Suppressor macrophage treated with lipopolysaccharide for 1 hour (primary cell): ENCODE results near the gene RRP15.

Experiments
- DNase-seq, 3 donors: peaks; one replicate each; pipeline ENCODE4 v3.0.0-alpha.2; 2020 to 2022

RRP15 gene

DNA sequence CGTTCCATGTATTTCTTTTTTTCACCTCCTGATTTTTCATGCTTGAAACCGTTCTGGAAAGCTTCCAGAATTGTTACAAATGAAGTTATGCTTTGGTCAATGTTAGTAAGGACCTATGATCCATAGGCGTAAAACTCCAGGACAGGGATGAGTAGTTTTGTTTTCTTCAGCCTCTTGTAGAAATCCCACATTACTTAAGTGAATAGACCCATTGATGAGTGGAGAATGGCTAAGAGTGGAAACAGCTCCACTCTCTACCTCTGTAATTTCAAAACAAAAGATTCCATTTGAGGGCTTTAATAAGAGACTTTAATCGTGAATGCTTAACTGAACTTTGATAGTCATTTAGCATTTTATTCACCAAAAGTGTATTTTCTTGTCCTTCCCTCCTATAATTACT is 57.0 kb downstream of the RRP15 start:
- no peak for DNase-seq

GRCh38 chr1:218344814-218345672 is 60.0 kb downstream of the RRP15 start, which contains the start of gene TGFB2:
TGFB2 (plus strand) TSS chr1:218345336; CDS start chr1:218346702, 1,366 bp downstream.
- peak; percentile 55 to 70 (median 61) for DNase-seq

- DNase-seq: peak; percentile 28 to 62 (median 50)
Observed at GRCh38 chr1:218345673-218346390, 60.7 kb downstream of the RRP15 start.

GRCh38 chr1:218346391-218347204 is 61.5 kb downstream of the RRP15 start:
- DNase-seq: peak in 2 of 3 donors; percentile 30 to 33

- no peak for DNase-seq
Observed at GRCh38 chr1:218347336-218347722, 62.2 kb downstream of the RRP15 start.

DNA sequence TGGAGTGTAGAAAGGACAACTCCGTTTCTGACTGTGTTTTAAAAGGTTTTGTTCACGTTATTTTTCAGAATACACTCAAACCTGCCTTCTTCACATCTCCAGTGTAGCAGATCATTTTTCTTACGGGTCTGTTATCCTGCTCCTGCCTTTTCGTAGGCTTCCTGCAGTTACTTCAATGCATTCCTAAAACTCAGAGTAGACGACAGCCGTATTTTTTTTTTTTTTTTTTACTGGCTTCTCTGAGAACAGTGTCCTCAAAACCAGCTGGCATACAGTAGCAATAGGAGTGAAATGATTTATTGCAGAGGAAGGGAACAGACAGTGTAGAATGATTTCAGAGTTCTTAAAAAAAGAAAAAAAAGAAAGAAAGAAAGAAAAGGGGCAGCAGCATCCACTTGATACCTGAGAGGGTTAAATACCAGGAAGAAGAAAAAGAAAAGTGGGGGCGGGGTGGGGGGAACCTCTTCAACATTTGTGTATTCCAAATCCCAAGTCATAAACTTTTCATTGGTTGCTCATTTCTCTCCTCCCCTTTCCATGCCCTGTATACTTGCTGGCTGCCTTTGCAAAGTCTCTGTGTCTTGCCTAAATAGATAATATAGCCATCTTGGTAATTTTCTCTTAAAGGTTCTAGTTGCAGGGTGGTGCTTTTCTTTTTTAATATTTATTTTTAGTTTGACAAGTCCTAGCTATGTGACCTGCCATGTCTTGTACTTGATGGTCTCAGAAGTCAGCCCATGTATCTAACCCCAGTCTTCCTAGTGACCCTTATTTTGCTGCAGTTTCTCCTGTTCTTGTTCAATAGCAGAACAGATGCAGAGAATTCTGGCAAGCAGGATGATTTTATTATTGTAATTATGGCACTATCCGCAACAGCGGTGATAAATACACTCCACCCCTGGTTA is 62.9 kb downstream of the RRP15 start:
- no peak for DNase-seq

DNA sequence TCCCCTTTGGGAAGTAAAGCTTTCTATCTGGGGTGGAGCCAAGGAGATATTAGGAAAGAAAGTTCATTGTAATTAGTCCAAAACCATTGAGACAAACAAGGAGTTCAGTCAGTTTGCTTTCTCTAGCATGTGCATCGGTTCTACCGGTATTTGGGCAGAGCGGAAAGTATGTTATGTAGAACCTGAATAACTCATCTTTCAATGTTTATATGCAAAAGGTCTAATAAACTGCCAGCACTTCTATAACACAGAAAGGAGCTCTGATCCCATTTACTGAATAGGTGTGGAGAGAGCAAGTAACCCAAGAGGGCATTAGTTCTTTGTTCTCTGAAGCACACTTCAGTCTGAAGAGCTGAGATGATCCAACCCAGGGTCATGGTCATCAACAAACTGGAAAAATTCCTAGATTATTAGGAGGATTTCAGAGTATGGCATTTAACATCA is 63.6 kb downstream of the RRP15 start:
- DNase-seq: no peak

- DNase-seq: no peak
Observed at GRCh38 chr1:218349348-218350034, 64.4 kb downstream of the RRP15 start.

DNA sequence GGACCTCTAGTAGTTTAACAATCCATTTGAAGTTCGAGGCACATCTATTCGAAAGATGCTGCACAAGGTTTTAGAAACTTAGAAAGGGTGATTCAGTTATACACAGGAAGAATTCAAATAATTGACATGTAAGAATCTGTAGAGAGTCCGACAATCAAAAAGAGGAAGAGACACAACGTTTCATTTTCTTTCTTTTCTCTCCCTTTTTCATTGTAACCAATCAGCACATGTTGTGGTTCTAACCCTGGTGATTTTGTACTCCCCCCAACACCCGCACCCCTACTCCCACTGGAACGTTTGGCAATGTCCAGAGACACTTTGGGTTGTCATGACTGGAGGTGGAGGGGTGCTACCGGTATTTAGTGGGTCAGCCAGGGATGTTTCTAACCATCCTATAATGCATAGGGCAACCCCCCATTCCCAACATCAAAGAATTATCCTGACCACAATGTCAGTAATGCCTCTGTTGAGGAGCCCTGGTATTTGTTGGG is 65.0 kb downstream of the RRP15 start:
- DNase-seq: peak in 1 of 3 donors; percentile 30

- peak; percentile 62 to 86 (median 83) for DNase-seq
Observed at GRCh38 chr1:218350801-218351266, 65.7 kb downstream of the RRP15 start.

- DNase-seq: peak; percentile 53 to 61 (median 61)
Observed at GRCh38 chr1:218351391-218352074, 66.4 kb downstream of the RRP15 start.

- no peak for DNase-seq
Observed at GRCh38 chr1:218352075-218352438, 67.0 kb downstream of the RRP15 start.

DNA sequence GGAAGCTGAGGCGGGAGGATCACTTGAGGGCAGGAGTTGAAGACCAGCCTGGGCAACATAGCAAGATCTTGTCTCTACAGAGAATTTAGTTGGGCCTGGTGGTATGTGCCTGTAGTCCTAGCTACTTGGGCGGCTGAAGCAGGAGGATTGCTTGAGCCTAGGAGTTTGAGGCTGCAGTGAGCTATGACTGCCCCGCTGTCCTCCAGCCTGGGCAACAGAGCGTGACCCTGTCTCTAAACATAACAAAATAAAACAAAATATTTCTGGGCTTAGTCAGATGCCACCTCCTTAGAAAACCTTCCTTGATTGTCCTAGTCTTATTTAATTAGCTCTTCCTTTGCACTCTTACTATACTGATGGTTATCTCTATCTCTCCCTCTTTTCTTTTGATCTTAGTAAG is 68.6 kb downstream of the RRP15 start:
- DNase-seq: no peak

GRCh38 chr1:218355278-218355677 is 70.2 kb downstream of the RRP15 start:
- no peak for DNase-seq

- peak in 1 of 3 donors; percentile 17 for DNase-seq
Observed at GRCh38 chr1:218357211-218357892, 72.3 kb downstream of the RRP15 start.

DNA sequence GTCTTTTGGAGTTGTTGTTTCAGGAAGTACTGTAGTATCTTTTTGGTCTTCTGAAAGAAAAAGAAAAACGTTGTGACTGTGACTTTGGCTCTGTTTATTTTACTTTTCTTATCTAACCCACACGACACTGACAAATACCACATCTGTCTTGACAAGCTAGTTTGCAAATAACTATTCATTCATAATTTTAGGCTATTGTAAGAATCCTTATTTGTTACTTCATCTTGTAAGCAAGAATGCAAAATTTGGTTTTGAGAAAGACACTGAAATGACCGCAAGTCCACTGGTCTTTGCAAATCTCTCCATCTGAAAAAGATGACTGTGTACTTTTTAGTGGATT is 72.8 kb downstream of the RRP15 start:
- no peak for DNase-seq

- DNase-seq: peak; percentile 27 to 34 (median 27)
Observed at GRCh38 chr1:218361298-218362065, 76.4 kb downstream of the RRP15 start.

DNA sequence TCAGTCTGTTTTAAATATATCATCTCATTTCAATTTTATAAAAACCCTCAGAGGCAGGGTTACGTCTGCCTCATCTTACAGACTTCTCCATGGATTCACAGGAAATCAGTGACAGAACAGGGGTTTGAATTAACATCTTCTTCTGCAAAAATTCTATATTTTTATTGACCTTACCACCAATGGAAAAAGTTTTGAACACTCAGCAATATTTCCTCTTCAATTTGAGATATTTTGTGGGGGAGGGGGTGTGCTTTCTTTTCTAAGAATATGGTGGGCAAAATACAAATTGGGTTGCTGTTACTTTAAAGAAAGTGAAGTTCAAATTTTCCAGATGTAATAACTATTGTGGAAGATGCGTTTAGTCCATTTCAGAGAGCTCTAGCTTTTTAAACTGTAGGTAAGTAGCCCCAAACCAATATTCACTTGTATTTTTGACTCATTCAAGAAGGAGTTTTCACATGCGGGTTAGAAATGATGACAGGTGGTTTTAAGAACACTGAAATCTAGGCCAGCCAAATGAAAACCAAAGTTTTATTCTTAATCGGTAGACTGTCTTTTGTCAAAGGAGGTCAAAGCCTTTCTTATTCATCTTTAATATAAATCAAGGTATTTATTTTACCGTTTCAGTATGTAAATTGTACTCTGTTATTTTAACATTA is 77.5 kb downstream of the RRP15 start:
- no peak for DNase-seq

GRCh38 chr1:218363141-218363540 is 78.0 kb downstream of the RRP15 start:
- DNase-seq: no peak
